DMS 273 (cell line): ENCODE data around the gene CEP41.

Experiments used
- DNase-seq: peaks from one replicate; lab custom pipeline; 2025; ENCODE audit not compliant: unreplicated experiment; lab: John Stamatoyannopoulos, UW

The CEP41 gene

GRCh38 chr7:130421684-130422083 lies 19.1 kb downstream of the CEP41 start:
- DNase-seq = peak; percentile 48

GRCh38 chr7:130420943-130421578 lies 19.8 kb downstream of the CEP41 start:
- DNase-seq = no peak

GRCh38 chr7:130419658-130420057 lies 21.2 kb downstream of the CEP41 start:
- no peak for DNase-seq

GRCh38 chr7:130418306-130418705 lies 22.5 kb downstream of the CEP41 start:
- no peak for DNase-seq

GRCh38 chr7:130417213-130417612 lies 23.6 kb downstream of the CEP41 start:
- DNase-seq = no peak

GRCh38 chr7:130415006-130415405 lies 25.8 kb downstream of the CEP41 start:
- no peak for DNase-seq

- DNase-seq = no peak
Measured at GRCh38 chr7:130413201-130413600, 27.6 kb downstream of the CEP41 start.

GRCh38 chr7:130410868-130411541 lies 29.8 kb downstream of the CEP41 start:
- no peak for DNase-seq

GRCh38 chr7:130409712-130410072 lies 31.1 kb downstream of the CEP41 start:
- DNase-seq = no peak

GRCh38 chr7:130409067-130409711 lies 31.6 kb downstream of the CEP41 start:
- DNase-seq = peak; percentile 69

- DNase-seq = no peak
Measured at GRCh38 chr7:130405003-130405402, 35.8 kb downstream of the CEP41 start.

GRCh38 chr7:130401578-130401977 lies 39.2 kb downstream of the CEP41 start:
- DNase-seq = no peak

GRCh38 chr7:130401101-130401500 lies 39.7 kb downstream of the CEP41 start:
- no peak for DNase-seq

GRCh38 chr7:130400120-130400572 lies 40.7 kb downstream of the CEP41 start:
- no peak for DNase-seq

GRCh38 chr7:130398526-130399090 lies 42.2 kb downstream of the CEP41 start:
- no peak for DNase-seq

GRCh38 chr7:130397758-130398073 lies 43.1 kb downstream of the CEP41 start:
- no peak for DNase-seq

GRCh38 chr7:130397051-130397757 lies 43.6 kb downstream of the CEP41 start:
- no peak for DNase-seq

- no peak for DNase-seq
Measured at GRCh38 chr7:130396109-130396508, 44.7 kb downstream of the CEP41 start.

- no peak for DNase-seq
Measured at GRCh38 chr7:130395421-130395820, 45.4 kb downstream of the CEP41 start.

GRCh38 chr7:130394421-130395195 lies 46.2 kb downstream of the CEP41 start:
- no peak for DNase-seq
